8988T (cell line): ENCODE measurements around the gene C16orf74.
A peak's percentile ranks its signal among the peaks of the same experiment; 100 is the strongest.

Experiments
- DNase-seq: peaks from one replicate; pipeline ENCODE4 v3.0.0; 2011

The C16orf74 gene

DNA sequence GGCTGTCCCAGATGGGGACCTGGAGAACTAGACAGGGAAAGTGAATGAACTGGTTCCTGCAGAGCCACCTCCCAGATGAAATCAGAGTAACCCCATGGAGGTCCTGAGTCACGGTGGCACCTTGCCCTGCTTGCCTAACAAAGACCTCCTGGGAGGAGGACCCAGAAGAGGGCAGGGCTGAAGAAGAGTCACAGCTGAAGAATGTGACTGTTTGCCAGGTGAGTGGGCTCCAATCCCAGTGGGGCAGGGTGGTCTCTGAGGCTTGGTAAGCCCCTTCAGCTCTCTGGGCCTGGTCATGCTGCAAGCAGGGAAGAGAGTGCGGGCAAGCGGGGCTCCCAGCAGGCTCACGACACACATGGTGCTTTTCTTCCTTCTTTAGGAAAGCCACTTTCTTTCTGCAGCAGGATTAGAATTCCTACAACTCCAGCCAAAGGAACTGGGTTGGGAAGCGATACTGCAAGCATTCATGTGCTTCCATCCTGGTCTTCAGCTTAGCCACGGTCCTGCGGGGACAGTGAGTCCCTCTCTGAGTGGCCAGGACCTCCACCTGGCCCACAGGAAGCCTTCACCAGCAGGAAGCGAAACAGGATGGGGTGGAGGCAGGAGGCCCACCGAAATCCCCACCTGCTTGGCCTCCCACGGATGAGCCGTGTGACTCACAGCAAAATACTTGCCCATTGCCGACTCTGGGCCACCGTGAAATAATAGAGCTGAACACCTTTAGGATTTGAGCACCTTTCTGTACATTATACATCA is 4.3 kb downstream of the C16orf74 start:
- DNase-seq: peak; percentile 79

DNA sequence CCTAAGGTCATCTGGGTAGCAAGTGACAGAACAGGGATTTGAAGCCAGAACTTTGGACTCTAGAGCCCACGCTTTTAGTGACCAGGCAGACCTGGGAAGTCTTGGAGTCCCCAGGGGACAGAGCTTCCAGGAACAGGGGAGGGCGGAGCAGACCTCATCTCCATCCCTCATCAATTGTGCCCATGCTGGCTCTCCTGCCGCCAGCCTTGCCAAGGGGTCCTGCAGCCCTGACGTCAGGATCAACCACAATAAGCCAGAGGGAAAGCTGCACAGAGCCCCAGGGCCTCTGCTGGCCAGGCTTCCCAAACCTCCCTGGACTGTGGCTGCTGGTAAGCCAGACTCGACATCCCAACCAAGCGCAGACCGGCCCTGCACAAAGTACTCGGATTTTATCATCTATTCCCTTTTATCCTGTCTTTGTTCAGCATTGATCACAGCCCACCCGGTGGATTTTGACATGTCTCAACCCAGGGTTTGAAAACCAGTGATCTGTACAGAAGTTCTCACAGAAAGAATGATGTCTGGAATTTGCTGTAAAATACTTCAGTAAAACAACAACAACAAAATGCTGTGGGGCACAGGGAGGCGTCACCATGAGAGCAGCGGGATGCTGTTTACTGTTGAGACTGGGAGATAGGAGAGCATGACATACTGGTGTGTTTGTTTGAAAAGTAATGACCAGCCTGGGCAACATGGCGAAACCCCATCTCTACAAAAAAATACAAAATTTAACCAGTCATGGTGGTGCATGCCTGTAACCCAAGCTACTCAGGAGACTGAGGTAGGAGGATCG is 11.8 kb downstream of the C16orf74 start:
- DNase-seq: no peak

DNA sequence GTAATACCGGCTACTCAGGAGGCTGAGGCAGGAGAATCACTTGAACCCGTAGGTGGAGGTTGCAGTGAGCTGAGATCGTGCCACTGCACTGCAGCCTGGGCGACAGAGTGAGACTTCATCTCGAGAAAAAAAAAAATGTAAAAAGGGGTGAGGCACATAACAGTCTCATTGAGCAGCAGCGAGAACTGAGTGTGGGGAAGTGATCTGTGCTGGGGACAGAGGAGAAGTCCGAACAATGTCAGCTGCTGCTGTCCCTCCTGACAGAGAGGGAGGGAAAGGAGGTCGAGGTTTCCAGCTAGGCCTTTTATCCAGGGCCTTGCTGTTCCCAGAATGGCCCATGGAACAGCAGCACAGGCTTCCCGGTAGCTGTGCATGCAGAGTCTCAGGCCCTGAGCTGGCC is 14.0 kb downstream of the C16orf74 start:
- no peak for DNase-seq

DNA sequence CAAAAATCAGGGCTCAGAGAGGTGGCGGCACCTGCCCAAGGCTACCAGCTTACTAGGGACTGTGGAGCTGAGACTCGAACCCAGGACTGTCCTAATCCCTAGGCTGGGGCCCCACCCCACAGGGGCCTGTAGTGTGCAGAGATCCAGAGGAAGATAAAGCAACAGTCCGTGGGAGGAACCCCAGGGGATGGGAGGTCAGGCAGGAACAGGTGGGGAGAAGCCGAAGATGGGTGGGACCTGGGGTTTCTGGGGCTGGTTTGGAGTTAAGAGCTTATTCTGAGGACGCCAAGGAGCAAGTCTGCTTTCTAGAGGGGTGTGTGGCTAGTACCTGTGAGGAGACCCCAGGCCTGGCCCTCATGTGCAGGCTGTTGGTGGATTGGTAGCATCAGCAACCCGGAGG is 14.9 kb downstream of the C16orf74 start:
- no peak for DNase-seq

- no peak for DNase-seq
Measured at GRCh38 chr16:85735225-85735635, 15.7 kb downstream of the C16orf74 start.

GRCh38 chr16:85734311-85735017 is 16.4 kb downstream of the C16orf74 start:
- DNase-seq: no peak

DNA sequence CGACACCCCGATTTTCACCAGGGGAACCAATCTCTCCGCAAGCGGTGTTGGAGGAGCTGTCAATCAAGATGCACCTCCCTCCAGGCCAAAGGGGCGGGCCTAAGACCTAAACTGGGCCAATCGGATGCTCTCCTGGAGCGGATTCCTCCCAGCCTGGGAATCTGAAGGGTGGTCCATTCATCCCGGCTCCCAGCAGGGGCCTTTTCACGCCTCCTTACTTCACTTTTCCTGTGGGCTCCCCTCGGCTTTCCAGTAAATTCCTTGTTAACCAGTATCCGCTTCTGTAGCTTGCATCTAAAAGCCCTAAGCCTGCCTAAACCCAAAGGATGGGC is 17.1 kb downstream of the C16orf74 start:
- no peak for DNase-seq

GRCh38 chr16:85733155-85733838 is 17.6 kb downstream of the C16orf74 start:
- DNase-seq: no peak

DNA sequence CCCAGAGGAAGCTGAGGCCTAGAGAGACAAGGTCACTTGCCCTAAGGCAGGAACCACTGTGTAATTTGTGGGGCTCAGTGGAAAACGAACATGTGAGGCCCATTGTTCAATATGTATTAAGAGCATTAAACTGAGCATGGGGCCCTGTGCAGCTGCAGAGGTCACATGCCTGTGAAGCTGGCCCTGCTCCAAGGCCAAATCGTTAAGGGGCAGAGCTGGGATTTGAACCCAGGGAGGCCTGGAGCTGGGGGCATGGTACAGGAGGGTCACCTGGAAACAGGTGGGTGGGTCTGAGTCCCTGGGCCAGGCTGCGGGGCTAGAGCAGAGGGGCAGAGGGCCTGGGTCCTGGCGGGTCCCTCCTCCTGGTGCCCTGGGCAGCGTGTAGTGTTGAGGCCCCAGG is 19.7 kb downstream of the C16orf74 start:
- no peak for DNase-seq

- DNase-seq: no peak
Measured at GRCh38 chr16:85730186-85730465, 20.8 kb downstream of the C16orf74 start.

DNA sequence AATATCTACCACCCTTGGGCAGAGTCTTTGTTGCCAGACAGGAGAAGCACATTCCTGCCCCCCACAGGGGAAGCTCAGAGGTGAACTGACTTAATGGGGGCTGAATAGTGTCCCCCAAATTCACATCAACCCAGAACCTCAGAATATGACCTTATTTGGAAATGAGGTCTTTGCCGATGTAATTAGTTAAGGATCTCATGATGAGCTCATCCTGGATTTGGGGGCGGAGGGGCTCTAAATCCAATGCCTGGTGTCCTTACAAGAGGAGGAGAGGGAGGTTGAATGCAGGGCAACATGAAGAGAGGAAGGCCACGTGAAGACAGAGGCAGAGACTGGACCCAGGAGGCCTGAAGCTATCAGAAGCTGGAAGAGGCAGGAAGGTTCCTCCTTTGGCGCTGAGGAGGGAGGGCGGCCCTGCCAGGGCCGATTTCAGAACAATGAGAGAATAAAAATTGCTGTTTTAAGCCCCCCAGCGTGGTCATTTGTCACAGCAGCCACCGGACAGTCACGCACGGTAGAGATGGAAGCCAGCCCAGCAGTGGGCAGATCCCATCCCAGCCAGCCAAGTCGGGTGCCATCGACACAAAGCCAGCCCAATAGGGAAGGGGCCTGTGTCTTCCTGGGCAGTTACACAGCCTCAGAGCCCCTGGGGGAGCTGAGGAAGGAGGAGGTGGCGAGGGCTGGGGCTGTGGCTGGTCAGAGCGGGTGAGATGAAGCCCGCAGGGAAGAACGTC is 21.3 kb downstream of the C16orf74 start:
- DNase-seq: no peak

GRCh38 chr16:85728879-85729278 is 22.0 kb downstream of the C16orf74 start:
- DNase-seq: no peak

- DNase-seq: no peak
Measured at GRCh38 chr16:85724936-85725335, 26.0 kb downstream of the C16orf74 start.

- no peak for DNase-seq
Measured at GRCh38 chr16:85724126-85724879, 26.6 kb downstream of the C16orf74 start.

DNA sequence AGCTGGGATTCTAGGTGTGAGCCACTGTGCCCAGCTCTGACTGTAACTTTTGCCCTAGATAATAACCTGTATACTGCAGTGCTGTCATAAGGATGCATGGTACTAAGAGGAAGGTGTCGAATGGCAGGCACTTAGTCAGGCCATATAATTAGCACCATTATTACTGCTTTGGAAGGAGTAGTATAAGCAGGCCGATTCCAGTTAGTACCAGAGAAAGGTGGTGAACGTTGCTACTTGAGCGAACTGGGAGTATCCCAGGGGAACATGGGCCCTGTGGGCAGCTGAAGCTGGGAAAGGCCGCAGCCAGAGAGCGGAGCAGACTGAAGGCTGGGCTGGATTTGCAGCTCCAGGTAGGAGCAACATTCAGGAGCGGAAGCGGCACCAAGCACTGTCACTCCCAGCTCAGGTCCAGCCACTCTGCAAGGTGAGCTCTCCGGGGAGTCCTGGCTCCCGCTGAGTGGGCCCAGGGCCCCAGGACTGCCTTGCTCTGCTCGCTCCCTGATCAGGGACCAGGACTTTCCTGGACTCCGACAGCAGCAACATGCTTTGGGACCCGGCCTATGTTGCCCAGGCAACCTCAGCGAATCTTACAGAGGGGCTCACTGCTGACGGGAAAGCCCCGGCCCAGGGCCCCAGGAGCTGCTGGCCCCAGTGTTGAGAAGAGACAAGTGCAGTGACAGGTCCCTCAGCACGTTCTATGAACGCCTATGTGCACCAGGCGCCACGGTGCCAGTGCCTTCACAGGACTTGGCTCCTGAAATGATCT is 28.6 kb downstream of the C16orf74 start:
- DNase-seq: no peak

GRCh38 chr16:85720302-85720637 is 30.6 kb downstream of the C16orf74 start:
- DNase-seq: no peak

DNA sequence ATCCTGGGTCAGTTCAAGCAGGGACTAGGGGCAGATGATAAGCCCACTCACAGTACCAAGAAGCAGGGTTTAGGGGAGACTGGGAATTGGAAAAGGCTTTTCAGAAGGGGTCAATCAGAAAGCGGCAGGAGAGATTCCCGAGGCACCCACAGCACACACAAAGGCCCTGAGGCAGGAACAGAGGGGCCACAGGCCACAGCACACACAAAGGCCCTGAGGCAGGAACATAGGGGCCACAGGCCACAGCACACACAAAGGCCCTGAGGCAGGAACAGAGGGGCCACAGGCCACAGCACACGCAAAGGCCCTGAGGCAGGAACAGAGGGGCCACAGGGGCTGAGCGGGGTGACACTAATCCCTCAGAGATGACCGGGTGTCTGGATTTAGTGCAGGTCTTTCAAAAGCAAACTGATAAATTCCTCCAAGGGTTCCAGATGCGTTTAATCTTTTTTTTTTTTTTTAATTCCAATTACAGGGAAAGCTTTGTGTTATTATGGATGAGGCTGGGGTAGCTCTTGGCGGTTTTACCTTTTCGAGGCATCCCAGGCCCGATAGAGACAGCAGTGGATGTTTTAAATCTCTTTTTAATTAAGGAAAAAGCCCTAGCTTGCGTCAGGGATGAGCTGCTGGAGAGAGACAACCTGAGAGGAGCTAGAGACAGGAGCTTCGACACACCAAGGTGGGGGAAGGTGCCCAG is 31.1 kb downstream of the C16orf74 start:
- DNase-seq: no peak

- DNase-seq: peak; percentile 85
Measured at GRCh38 chr16:85718682-85719081, 32.2 kb downstream of the C16orf74 start.

GRCh38 chr16:85718153-85718477 is 32.8 kb downstream of the C16orf74 start:
- DNase-seq: no peak

- DNase-seq: peak; percentile 91
Measured at GRCh38 chr16:85717393-85718152, 33.3 kb downstream of the C16orf74 start.
